IMR-90 (cell line): ENCODE measurements around the gene TMEM181. TPM values are rescaled to one million over a fixed set of nuclear protein-coding genes. Genes with fewer than 3 reads are reported as not detected.

Experiments
- ATAC-seq: fragments of 200-7000 bp; cut with Tn5 transposase; 2 replicates; pipeline ENCODE4 v1.9.1; 2020; ENCODE audit warnings: low read depth, mild to moderate bottlenecking, moderate library complexity
- BruUV-seq: library from RNA; stranded (reverse); fragments of 400-500 nt; replicated peaks from 2 replicates; lab custom pipeline; 2021; lab: Mats Ljungman, UMichigan
- CTCF ChIA-PET: fragments of 300-600 bp; formaldehyde crosslinking; extraction: SDS; loops from one replicate; lab custom pipeline; 2021; ENCODE audit warnings: antibody characterized with exemption; lab: Yijun Ruan, JAX
- POLR2A ChIA-PET: fragments of 300-600 bp; sonication (Branson Sonifier 250); formaldehyde crosslinking; loops from one replicate; lab custom pipeline; 2022; ENCODE audit warnings: antibody characterized with exemption; ENCODE audit not compliant: unreplicated experiment; lab: Charles Lee
- DNase-seq: peaks from one replicate; pipeline ENCODE4 v3.0.0; 2013
- H2AFZ ChIP-seq: replicated peaks from 2 replicates; pipeline ENCODE3; 2013; ENCODE audit warnings: low read length, mild to moderate bottlenecking; ENCODE audit not compliant: poor library complexity
- H2AK5ac ChIP-seq: 2 replicates; pipeline ENCODE4 v1.6.1; 2013; ENCODE audit warnings: low read depth, low read length, inconsistent platforms
- H2AK9ac ChIP-seq: replicated peaks from 2 replicates; pipeline ENCODE3; 2013; ENCODE audit warnings: mild to moderate bottlenecking, low read depth, low read length, moderate library complexity; ENCODE audit not compliant: poor library complexity
- H2BK120ac ChIP-seq: 2 replicates; pipeline ENCODE4 v1.6.1; 2013; ENCODE audit warnings: low read depth, low read length, inconsistent platforms
- H2BK15ac ChIP-seq: 3 replicates; pipeline ENCODE4 v1.6.1; 2013; ENCODE audit warnings: low read depth, low read length, inconsistent platforms
- H2BK20ac ChIP-seq: 2 replicates; pipeline ENCODE4 v1.6.1; 2013; ENCODE audit warnings: low read depth, mild to moderate bottlenecking, inconsistent platforms, low read length, moderate library complexity
- H2BK5ac ChIP-seq: 2 replicates; pipeline ENCODE4 v1.6.1; 2013; ENCODE audit warnings: mild to moderate bottlenecking, low read depth, low read length, inconsistent platforms; ENCODE audit not compliant: poor library complexity, severe bottlenecking
- H3K14ac ChIP-seq: replicated peaks from 2 replicates; pipeline ENCODE4 v1.6.1; 2013; ENCODE audit warnings: low read depth, low read length, inconsistent platforms
- H3K18ac ChIP-seq: 2 replicates; pipeline ENCODE4 v1.6.1; 2013; ENCODE audit warnings: low read depth, low read length, control low read depth
- H3K23ac ChIP-seq: 2 replicates; pipeline ENCODE4 v1.6.1; 2013; ENCODE audit warnings: low read depth, low read length, inconsistent platforms
- H3K27ac ChIP-seq: 2 replicates; pipeline ENCODE4 v1.5.1; 2013; ENCODE audit warnings: mild to moderate bottlenecking, control low read depth, low read length; ENCODE audit not compliant: insufficient read depth
- H3K27me3 ChIP-seq: 2 replicates; pipeline ENCODE4 v1.6.1; 2013; ENCODE audit warnings: low read length; ENCODE audit not compliant: control insufficient read depth, insufficient read depth
- H3K36me3 ChIP-seq: 2 replicates; pipeline ENCODE4 v1.6.1; 2013; ENCODE audit warnings: low read length, mixed read lengths; ENCODE audit not compliant: control insufficient read depth, insufficient read depth
- H3K4ac ChIP-seq: 2 replicates; pipeline ENCODE4 v1.6.1; 2013; ENCODE audit warnings: low read depth, low read length, inconsistent platforms
- H3K4me1 ChIP-seq: 2 replicates; pipeline ENCODE4 v1.6.1; 2013; ENCODE audit warnings: low read length, mixed read lengths; ENCODE audit not compliant: control insufficient read depth, insufficient read depth
- H3K4me2 ChIP-seq: 2 replicates; pipeline ENCODE4 v1.6.1; 2013; ENCODE audit warnings: low read depth, mild to moderate bottlenecking, control low read depth, low read length, moderate library complexity
- H3K4me3 ChIP-seq: 2 replicates; pipeline ENCODE4 v1.5.1; 2013; ENCODE audit warnings: low read depth, mild to moderate bottlenecking, control low read depth, low read length, moderate library complexity; ENCODE audit not compliant: insufficient read depth
- H3K56ac ChIP-seq: 2 replicates; pipeline ENCODE4 v1.6.1; 2013; ENCODE audit warnings: low read length, inconsistent platforms; ENCODE audit not compliant: insufficient read depth; ENCODE audit errors: extremely low read depth
- H3K79me1 ChIP-seq, 2 experiments: 2 replicates each; pipeline ENCODE4 v1.6.1; 2013; ENCODE audit warnings: low read length in 2 of 2, inconsistent platforms in 1 of 2, low read depth in 1 of 2
- H3K9ac ChIP-seq: 2 replicates; pipeline ENCODE4 v1.6.1; 2013; ENCODE audit warnings: low read depth, low read length, control low read depth
- H3K9me1 ChIP-seq: 2 replicates; pipeline ENCODE4 v1.6.1; 2013; ENCODE audit warnings: low read length, inconsistent platforms; ENCODE audit not compliant: insufficient read depth
- H3K9me3 ChIP-seq: 2 replicates; pipeline ENCODE4 v1.6.1; 2013; ENCODE audit warnings: low read length; ENCODE audit not compliant: control insufficient read depth, insufficient read depth
- H4K20me1 ChIP-seq: 2 replicates; pipeline ENCODE4 v1.6.1; 2013; ENCODE audit warnings: low read length, inconsistent platforms; ENCODE audit not compliant: insufficient read depth
- H4K5ac ChIP-seq: 2 replicates; pipeline ENCODE4 v1.6.1; 2013; ENCODE audit warnings: mild to moderate bottlenecking, low read depth, low read length, control low read depth
- H4K8ac ChIP-seq, 2 experiments: 2 replicates each; pipeline ENCODE4 v1.6.1; 2013; ENCODE audit warnings: low read depth in 2 of 2, low read length in 2 of 2, control low read depth in 1 of 2, inconsistent platforms in 1 of 2
- H4K91ac ChIP-seq: 2 replicates; pipeline ENCODE4 v1.6.1; 2013; ENCODE audit warnings: low read depth, low read length, inconsistent platforms; ENCODE audit not compliant: insufficient read depth
- FOS ChIP-seq: fragments of 150-350 bp; IDR thresholded peaks from 2 replicates; pipeline ENCODE4 v1.6.1; 2016; ENCODE audit warnings: low read depth, low read length
- WGBS, 2 experiments: methylation state at CpG; one replicate each; pipeline versions ENCODE4 v1.1.5 to v1.1.7; 2013; ENCODE audit warnings: missing lambda C conversion rate in 2 of 2; ENCODE audit not compliant: insufficient read length in 1 of 2; ENCODE audit errors: extremely low coverage in 2 of 2; 5-methylcytosine and 5-hydroxymethylcytosine counted together
- dilution Hi-C: fragments of 300-500 bp; cut with HindIII; formaldehyde crosslinking; loops from one replicate; pipeline ENCODE4 v1.14.3; 2018; ENCODE audit warnings: low sequenced_read_pairs; ENCODE audit not compliant: unreplicated experiment
- in situ Hi-C: fragments of 300-500 bp; cut with MboI; formaldehyde crosslinking; loops from 3 replicates; pipeline ENCODE4 v1.14.3; 2019; ENCODE audit warnings: low sequenced_read_pairs, inconsistent platforms, mixed read lengths
- intact Hi-C: fragments of 100-400 bp; cut with micrococcal nuclease; formaldehyde crosslinking; loops from 2 replicates; pipeline ENCODE4 v1.10.0; 2022
- polyA plus RNA-seq, 3 experiments: library from polyadenylated mRNA; depleted of rRNA; stranded (reverse); fragments of >200 nt; gene quantifications; 2 replicates each; pipeline ENCODE4 v1.2.3, GENCODE V29; 2012; ENCODE audit warnings: low replicate concordance in 1 of 3
- total RNA-seq: library from RNA; depleted of rRNA; stranded (reverse); fragments of >200 nt; gene quantifications from 2 replicates; pipeline ENCODE4 v1.2.3, GENCODE V29; 2012

Gene TMEM181
- total and polyA plus RNA-seq, 2 of the 4 experiments (the other 2 are of a cell fraction), result 22.8 to 27.8 TPM

- H4K5ac ChIP-seq, result no peak overlapping the region
- ChIA-PET CTCF (no interaction called here), POLR2A (no interaction called here)
- BruUV-seq, result no TSS peak
- no peaks in the 10 kb centered on the region for H3K36me3 ChIP-seq
- no peak for TF ChIP-seq FOS
- H3K4ac ChIP-seq, result no peak overlapping the region
- H3K4me3 ChIP-seq, result no peak overlapping the region
- no peaks in the 10 kb centered on the region for H3K27me3 ChIP-seq
- no peak overlapping the region; the same call in 2 of the 3 replicates for H2BK15ac ChIP-seq
- intact Hi-C loops, result no loop called here
- in situ Hi-C loops, result no loop called here
- H3K23ac ChIP-seq, result no peak overlapping the region
- no peak overlapping the region for H3K9ac ChIP-seq
- no peaks in the 10 kb centered on the region for H3K79me1 ChIP-seq
- H3K9me3 ChIP-seq, result no peaks in the 10 kb centered on the region
- no peak overlapping the region for H2AK9ac ChIP-seq
- no peak overlapping the region for H2BK120ac ChIP-seq
- H3K4me2 ChIP-seq, result no peak overlapping the region
- H4K8ac ChIP-seq, result no peak overlapping the region
- dilution Hi-C loops, result no loop called here
- H3K4me1 ChIP-seq, result no peaks in the 10 kb centered on the region; the same call in 1 of the 2 replicates
- WGBS, 2 experiments, result 88% methylated on average over 3 of the region's 5 CpGs; no CpG with 5 or more reads in 1 of the 2 experiments
- no peaks in the 10 kb centered on the region for H3K9me1 ChIP-seq
- no peak overlapping the region for H3K14ac ChIP-seq
- no peak overlapping the region for H3K18ac ChIP-seq
- no peak overlapping the region for H2AK5ac ChIP-seq
- no peak for DNase-seq
- no peak overlapping the region for H4K91ac ChIP-seq
- H2BK5ac ChIP-seq, result no peak overlapping the region
- no peak for ATAC-seq
- no peak overlapping the region for H2AFZ ChIP-seq
- no peak overlapping the region for H3K27ac ChIP-seq
- H2BK20ac ChIP-seq, result no peak overlapping the region
- no peak overlapping the region for H3K56ac ChIP-seq
- no peaks in the 10 kb centered on the region for H4K20me1 ChIP-seq
Measured at GRCh38 chr6:158552796-158553138, 7.1 kb upstream of the TMEM181 start.
